ENCODE results near the gene SCN4B.
A peak's percentile ranks its signal among the peaks of the same experiment; 100 is the strongest.

Gene SCN4B

GRCh38 chr11:118170882-118171268, 18.3 kb upstream of the SCN4B start:
- TF ChIP-seq CTCF (IDR thresholded peaks at IDR 0.05; ENCODE audit: insufficient read depth, low read depth, low read length, missing control alignments): no peak

GRCh38 chr11:118170231-118170630, 17.6 kb upstream of the SCN4B start:
- TF ChIP-seq CTCF (IDR thresholded peaks at IDR 0.05; ENCODE audit: insufficient read depth, low read depth, low read length, missing control alignments): no peak
- DNase-seq (ENCODE audit: low read depth): no peak
- no peak overlapping the region for H3K4me3 ChIP-seq (ENCODE audit: low read length)

More at GRCh38 chr11:118170882-118171268, 18.3 kb upstream of the SCN4B start:
- no peak overlapping the region for H3K4me3 ChIP-seq (ENCODE audit: low read length)
- no peak for DNase-seq (ENCODE audit: low read depth)

GRCh38 chr11:118169300-118170140, 16.9 kb upstream of the SCN4B start:
- no peak overlapping the region for H3K4me3 ChIP-seq (ENCODE audit: low read length)
- no peak for DNase-seq (ENCODE audit: low read depth)
- TF ChIP-seq CTCF (IDR thresholded peaks at IDR 0.05; ENCODE audit: insufficient read depth, low read depth, low read length, missing control alignments): no peak

- H3K4me3 ChIP-seq (ENCODE audit: low read length): no peak overlapping the region
- peak; percentile 84 for DNase-seq (ENCODE audit: low read depth)
- no peak for TF ChIP-seq CTCF (IDR thresholded peaks at IDR 0.05; ENCODE audit: insufficient read depth, low read depth, low read length, missing control alignments)
These were observed 16.1 kb upstream of the SCN4B start for GRCh38 chr11:118168751-118169150.

- no peak overlapping the region for H3K4me3 ChIP-seq (ENCODE audit: low read length)
- no peak for DNase-seq (ENCODE audit: low read depth)
- TF ChIP-seq CTCF (IDR thresholded peaks at IDR 0.05; ENCODE audit: insufficient read depth, low read depth, low read length, missing control alignments): no peak
These were observed 15.7 kb upstream of the SCN4B start for GRCh38 chr11:118168316-118168715.

- no peak for DNase-seq (ENCODE audit: low read depth)
- no peak overlapping the region for H3K4me3 ChIP-seq (ENCODE audit: low read length)
- no peak for TF ChIP-seq CTCF (IDR thresholded peaks at IDR 0.05; ENCODE audit: insufficient read depth, low read depth, low read length, missing control alignments)
These were observed 15.3 kb upstream of the SCN4B start for GRCh38 chr11:118167906-118168305.

GRCh38 chr11:118167253-118167652, 14.6 kb upstream of the SCN4B start:
- no peak for DNase-seq (ENCODE audit: low read depth)
- no peak overlapping the region for H3K4me3 ChIP-seq (ENCODE audit: low read length)
- no peak for TF ChIP-seq CTCF (IDR thresholded peaks at IDR 0.05; ENCODE audit: insufficient read depth, low read depth, low read length, missing control alignments)

All from epithelial cell of esophagus (primary cell).